ENCODE data around the gene JARID2. TPM values are rescaled to one million over a fixed set of nuclear protein-coding genes. Genes with fewer than 3 reads are reported as not detected.
A peak's percentile ranks its signal among the peaks of the same experiment; 100 is the strongest.

The JARID2 gene
- total RNA-seq, 1 experiment from 2014 or later, result 180 TPM

- Mint-ChIP-seq H3K27ac (peak overlapping the region; percentile 57), H3K36me3 (no peaks in the 10 kb centered on the region), H3K4me1 (peaks cover 88% of the 10 kb centered on the region), H3K4me3 (no peak overlapping the region), H3K9me3 (no peaks in the 10 kb centered on the region), H3K27me3 (ENCODE audit: low read depth) (no peaks in the 10 kb centered on the region)
- DNase-seq (ENCODE audit: low spot score) (no peak), ATAC-seq (no peak)
- TF ChIP-seq RELA (CRISPR knock-in tag; IDR thresholded peaks at IDR 0.05; ENCODE audit: borderline replicate concordance), result no peak
- TF ChIP-seq ZBTB21 (CRISPR knock-in tag; IDR thresholded peaks at IDR 0.05; ENCODE audit: borderline replicate concordance), result no peak
- TF ChIP-seq FOXK1 (CRISPR knock-in tag; IDR thresholded peaks at IDR 0.05), result no peak
- TF ChIP-seq E2F5 (CRISPR knock-in tag; IDR thresholded peaks at IDR 0.05), result no peak
- TF ChIP-seq ZNF423 (CRISPR knock-in tag; IDR thresholded peaks at IDR 0.05), result no peak
- POLR2A ChIA-PET, result no interaction called here
- CTCF ChIA-PET, result no interaction called here
Measured at GRCh38 chr6:15308435-15309213, 62.8 kb downstream of the JARID2 start.

GRCh38 chr6:15309611-15310283 lies 63.9 kb downstream of the JARID2 start:
- no peaks in the 10 kb centered on the region for H3K9me3 Mint-ChIP-seq
- no peaks in the 10 kb centered on the region for H3K27me3 Mint-ChIP-seq (ENCODE audit: low read depth)
- ATAC-seq (no peak), DNase-seq (ENCODE audit: low spot score) (no peak)
- no peaks in the 10 kb centered on the region for H3K36me3 Mint-ChIP-seq
- H3K4me1 Mint-ChIP-seq, result peaks cover 89% of the 10 kb centered on the region
- CTCF ChIA-PET, result no interaction called here
- POLR2A ChIA-PET, result no interaction called here
- H3K4me3 Mint-ChIP-seq, result no peak overlapping the region
- peak overlapping the region; percentile 75 for H3K27ac Mint-ChIP-seq
- TF ChIP-seq ZNF317 (CRISPR knock-in tag; IDR thresholded peaks at IDR 0.05; ENCODE audit: borderline replicate concordance, low read depth) (no peak), ZNF138 (CRISPR knock-in tag; conservative IDR thresholded peaks at IDR 0.05) (no peak), ZBTB43 (CRISPR knock-in tag; IDR thresholded peaks at IDR 0.05) (no peak), RORB (CRISPR knock-in tag; IDR thresholded peaks at IDR 0.05) (no peak), FOXJ3 (CRISPR knock-in tag; IDR thresholded peaks at IDR 0.05; ENCODE audit: borderline replicate concordance) (no peak), GTF2I (CRISPR knock-in tag; conservative IDR thresholded peaks at IDR 0.05) (no peak), TP53 (CRISPR knock-in tag; IDR thresholded peaks at IDR 0.05) (no peak), OVOL2 (CRISPR knock-in tag; IDR thresholded peaks at IDR 0.05; ENCODE audit: borderline replicate concordance) (no peak), E2F1 (CRISPR knock-in tag; IDR thresholded peaks at IDR 0.05) (no peak), ZNF121 (CRISPR knock-in tag; IDR thresholded peaks at IDR 0.05) (no peak), ARID4B (CRISPR knock-in tag; IDR thresholded peaks at IDR 0.05; ENCODE audit: borderline replicate concordance) (no peak), PREB (CRISPR knock-in tag; IDR thresholded peaks at IDR 0.05; ENCODE audit: borderline replicate concordance) (no peak), ERG (CRISPR knock-in tag; IDR thresholded peaks at IDR 0.05) (no peak), SMAD3 (CRISPR knock-in tag; IDR thresholded peaks at IDR 0.05; ENCODE audit: borderline replicate concordance) (no peak), CREB1 (CRISPR knock-in tag; IDR thresholded peaks at IDR 0.05) (no peak)

All from WTC11 (cell line).